ENCODE measurements around the gene IGFBP2.
A peak's percentile ranks its signal among the peaks of the same experiment; 100 is the strongest.

Gene IGFBP2

GRCh38 chr2:216665717-216666116 is 32.5 kb downstream of the IGFBP2 start:
- peak; percentile 66 for DNase-seq

GRCh38 chr2:216666461-216667233 is 33.4 kb downstream of the IGFBP2 start:
- peak; percentile 75 for DNase-seq

DNA sequence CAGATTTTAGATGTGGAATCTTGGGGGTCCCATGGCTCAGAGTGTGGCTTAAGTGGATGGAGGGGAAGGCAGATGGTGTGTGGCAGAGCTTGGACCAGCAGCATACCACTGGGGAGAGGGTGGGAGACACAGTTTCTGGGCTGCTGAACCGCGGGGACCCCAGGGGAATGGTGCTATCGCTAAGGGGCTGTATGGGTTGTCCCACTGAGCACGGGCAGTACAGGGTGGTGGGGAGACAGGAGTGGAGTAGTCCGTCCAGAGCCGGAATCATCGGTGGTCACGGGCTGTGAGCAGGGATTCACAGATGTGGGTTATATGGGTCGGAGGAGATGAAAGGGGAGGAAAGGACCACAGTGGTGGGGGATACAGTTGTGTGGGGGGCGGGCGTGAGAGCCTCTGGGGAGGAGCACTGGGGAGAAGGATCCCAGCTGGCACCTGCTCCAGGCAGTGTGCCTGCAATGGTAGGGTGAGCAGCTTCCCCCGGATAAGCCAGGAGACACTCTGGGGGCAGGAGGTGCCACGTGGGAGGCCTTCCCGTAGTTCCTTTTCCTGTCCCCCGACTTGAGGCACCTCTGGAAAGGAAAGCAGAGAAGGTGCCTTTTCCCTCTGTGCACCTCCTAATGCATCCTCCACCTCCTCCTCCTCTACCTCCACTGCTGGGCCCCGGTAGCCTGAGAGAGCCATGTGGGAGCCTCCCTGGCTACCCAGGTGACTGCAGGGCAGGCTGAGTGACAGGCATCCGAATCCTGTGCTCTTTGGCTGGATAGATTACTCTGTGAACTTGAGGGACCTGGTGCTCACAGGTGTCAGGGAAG is 37.3 kb downstream of the IGFBP2 start:
- DNase-seq: no peak

DNA sequence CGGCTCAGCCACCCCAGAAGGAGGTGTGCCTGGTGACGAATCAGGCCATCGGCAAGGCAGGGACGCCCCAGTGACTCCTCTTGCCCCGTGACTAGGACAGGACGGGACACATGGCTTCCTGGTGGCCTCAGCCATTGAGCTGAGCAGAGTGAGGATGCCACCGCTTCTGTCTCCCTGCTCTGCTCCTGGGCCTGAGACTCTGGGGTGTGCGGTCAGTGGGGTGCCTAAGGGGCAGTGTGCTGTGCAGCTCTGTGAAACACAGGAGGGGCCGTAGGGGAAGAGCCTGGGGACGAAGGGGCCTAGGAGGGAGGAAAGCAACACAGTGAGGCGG is 37.8 kb downstream of the IGFBP2 start:
- no peak for DNase-seq

GRCh38 chr2:216671791-216672343 is 38.6 kb downstream of the IGFBP2 start:
- no peak for DNase-seq

DNA sequence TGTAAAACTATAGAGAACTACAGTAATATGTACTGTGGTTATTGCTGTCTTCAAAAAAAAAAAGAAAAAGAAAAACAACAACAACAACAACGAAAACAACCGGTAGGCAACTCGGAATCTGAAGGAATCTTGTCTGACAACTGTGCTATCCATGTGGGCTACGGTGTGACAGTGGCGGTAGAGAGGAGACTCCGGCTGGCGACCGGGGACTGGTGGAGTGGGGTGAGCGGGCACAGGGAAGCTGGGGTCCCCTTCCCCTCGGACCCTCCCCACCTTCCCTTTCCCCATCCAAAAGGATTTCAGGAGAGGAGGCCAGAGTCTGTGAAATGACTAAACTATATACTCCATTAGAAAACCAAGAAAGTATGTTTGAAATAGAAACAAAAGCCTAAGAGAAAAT is 39.2 kb downstream of the IGFBP2 start:
- no peak for DNase-seq

GRCh38 chr2:216673021-216673420 is 39.8 kb downstream of the IGFBP2 start:
- DNase-seq: no peak

- no peak for DNase-seq
These were observed 40.4 kb downstream of the IGFBP2 start for GRCh38 chr2:216673609-216674008.

DNA sequence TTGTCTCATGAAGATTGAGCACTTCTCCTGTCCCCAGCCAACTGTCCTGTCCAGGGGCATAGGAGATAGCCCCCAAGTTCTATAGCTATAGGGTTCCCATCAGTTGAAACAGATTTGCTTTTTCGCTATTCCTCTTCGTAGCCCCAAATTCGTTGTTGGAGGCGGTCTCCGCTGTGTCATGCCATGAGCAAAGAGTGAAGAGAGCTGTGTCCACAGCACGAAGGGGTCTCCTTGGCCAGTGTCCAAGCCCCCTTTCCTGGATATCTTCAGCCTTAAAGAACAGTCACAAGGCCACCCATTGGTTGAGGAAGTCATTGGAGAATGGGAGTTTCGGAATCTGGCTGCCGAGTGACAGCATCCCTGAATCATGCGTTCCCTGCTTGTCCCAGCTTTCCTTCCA is 41.2 kb downstream of the IGFBP2 start:
- no peak for DNase-seq

- DNase-seq: no peak
These were observed 43.4 kb downstream of the IGFBP2 start for GRCh38 chr2:216676630-216677029.

DNA sequence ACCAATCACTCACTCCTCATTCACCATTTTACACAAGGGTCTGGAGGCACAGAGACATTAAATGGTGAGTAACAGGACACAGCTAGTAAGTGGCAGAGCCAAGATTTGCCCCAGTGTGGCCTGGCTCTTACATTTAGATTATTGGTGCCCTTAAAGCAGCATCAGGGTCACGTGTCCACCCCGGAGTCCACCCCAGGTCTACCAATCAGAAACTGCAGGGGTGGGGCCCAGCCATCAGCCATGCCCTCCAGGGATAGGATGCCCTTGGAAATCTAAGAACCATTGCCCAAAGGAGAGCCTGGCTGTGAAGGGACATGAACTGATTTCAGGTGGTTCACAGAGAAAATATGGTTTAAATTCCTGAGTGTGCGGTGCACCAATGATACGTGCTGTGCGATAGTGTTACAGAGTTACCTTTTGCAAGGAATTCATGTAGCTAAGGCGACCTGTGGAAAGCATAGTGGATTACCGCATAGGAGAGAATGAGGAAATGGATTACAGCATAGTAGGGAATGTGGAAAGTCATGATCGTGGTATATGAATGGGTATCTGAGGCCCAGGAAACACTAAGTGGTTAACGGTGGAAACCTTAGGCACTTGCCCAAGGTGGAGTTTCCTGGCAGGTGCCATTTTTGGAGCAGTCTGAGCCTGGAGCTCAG is 44.3 kb downstream of the IGFBP2 start:
- DNase-seq: no peak

- DNase-seq: no peak
These were observed 44.9 kb downstream of the IGFBP2 start for GRCh38 chr2:216678098-216678465.

- no peak for DNase-seq
These were observed 45.8 kb downstream of the IGFBP2 start for GRCh38 chr2:216678813-216679657.

- no peak for DNase-seq
These were observed 46.4 kb downstream of the IGFBP2 start for GRCh38 chr2:216679658-216680024.

DNA sequence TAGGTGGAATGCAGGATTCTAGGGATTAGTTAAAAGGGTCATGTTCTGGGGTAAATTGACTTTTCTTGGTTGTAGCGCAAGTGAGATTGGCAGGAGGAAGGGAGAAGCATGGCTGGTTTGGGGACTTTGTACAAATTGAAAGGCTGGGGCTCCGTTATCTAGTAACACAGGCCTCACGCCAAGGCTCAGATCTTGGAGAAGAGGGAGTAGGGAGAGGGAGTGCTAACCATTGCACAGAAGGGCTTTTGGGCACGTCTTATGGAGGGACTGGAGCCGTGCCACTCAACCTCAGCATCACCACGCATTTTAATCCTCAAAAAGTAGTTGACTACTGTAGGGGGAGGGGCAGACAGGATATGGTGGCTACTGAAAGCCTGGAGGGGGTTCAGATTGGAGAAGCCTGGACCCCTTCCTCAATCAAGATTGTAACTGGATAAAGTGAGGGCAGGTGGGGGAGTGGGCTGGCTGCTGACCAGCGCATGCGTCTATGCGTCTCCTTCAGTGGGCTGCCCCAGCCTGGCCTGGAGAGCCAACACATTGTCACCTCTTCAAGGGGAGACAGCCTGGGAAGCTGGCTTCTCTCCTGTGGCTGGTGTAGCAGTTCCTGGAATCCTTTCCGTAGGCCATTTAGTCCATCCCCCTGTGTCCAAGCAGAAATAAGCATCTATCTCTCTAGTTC is 47.9 kb downstream of the IGFBP2 start:
- no peak for DNase-seq

- DNase-seq: no peak
These were observed 48.5 kb downstream of the IGFBP2 start for GRCh38 chr2:216681683-216682082.

DNA sequence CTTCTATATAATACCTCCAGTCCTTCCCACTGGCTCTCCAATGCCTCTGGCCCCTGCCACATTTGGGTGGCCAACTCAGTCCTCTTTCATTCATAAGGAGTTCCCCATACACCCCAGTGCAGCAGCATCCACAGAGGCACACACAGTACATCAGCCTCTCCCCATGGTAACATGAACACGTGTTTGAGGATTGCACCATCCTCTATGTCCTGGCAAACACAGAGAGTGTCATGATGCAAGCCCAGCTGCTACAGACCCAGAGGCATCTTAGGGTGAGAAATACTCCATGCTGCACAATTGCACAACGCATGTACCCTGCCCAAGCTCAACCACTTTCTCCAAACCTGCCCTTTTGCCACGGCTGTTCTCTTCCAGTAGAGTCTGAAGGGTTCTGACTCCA is 50.6 kb downstream of the IGFBP2 start:
- DNase-seq: no peak

DNA sequence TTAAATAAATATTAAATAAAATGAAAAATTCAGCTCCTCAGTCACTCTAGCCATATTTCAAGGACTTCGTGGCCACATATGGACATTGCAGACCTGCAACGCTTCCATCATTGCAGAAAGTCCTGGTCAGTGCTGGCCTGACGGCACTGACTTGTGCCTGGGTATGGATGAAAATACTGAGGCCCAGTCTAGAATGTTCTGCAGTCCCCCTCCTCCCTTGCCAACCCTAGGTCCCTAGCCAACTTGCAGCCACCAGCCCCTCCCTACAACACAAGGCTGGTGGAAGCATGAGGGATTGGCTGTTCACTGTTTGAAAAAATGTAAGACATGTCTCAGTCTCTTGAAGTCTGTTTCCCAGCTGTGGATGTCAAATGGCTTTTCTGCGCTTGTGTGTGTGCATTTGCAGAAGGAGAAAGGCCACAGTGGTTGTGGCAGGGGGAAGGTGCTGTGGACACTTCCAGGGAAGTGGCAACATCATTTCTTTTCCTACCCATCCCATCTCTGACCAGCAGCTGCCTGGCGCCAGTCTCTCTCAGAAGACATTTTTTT is 52.2 kb downstream of the IGFBP2 start:
- DNase-seq: no peak

DNA sequence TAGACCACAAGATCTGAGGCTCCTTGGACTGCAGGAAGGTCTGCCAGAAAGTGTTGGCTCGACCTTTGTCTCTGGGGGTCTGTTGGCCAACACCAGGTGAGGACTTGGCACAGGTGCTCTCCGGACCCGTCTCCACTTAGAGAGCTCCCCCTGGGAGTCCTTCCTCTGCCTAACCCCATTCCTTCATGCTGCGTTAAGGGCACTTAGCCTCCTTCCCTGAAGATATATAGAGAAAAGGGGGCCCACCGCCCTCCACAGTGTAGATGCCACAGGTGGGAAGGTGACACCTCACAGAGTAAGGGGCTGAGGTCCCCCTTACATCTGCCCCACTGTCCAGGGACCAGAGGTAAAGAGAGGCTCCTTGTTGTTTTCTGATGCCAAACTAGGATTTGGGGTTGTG is 53.9 kb downstream of the IGFBP2 start:
- no peak for DNase-seq

- DNase-seq: no peak
These were observed 54.4 kb downstream of the IGFBP2 start for GRCh38 chr2:216687646-216688045.

DNA sequence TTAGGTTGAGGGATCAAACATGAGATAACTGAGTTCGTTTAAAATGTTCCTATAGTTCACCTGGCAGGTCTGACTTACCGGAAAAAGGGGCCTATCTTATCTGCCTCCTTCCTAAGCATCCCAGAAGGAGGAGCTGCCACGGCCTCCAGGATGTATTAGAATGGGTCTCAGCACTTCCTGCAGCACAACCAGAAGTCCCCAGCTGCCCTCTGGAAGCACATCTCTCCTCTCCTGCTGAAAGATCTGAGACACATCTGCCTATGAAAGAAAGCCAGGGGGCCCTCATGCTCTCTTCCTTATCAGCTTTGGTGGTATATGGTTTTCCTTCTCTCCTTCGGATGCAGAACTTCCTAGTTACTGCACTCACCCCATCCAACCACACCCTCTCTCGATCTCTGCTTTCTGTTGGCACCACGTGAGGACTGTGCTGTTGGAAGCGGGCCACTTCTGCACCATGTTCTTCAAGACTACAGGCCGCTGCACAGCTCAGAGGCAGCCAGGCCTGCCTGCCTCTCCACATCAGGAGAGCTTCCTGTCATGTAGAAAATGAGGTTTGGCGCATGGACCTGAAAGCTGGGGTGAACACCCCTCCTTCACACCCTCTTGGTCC is 55.6 kb downstream of the IGFBP2 start:
- peak; percentile 44 for DNase-seq

Measured in DMS79 (cell line).